GM12891 (cell line): ENCODE measurements around the gene LYPD6B.

ENCODE experiments used
- DNase-seq: peaks from one replicate; pipeline ENCODE4 v3.0.0; 2011; ENCODE audit warnings: low spot score; ENCODE audit not compliant: insufficient read length
- FAIRE-seq: peaks from 2 replicates; lab custom pipeline; 2011; peaks lifted over from hg19 to GRCh38; lab: Jason Lieb, UNC
- PAX5 ChIP-seq: IDR thresholded peaks from 2 replicates; pipeline ENCODE4 v1.6.1; 2011; ENCODE audit warnings: low read length, moderate library complexity, mild to moderate bottlenecking; ENCODE audit not compliant: insufficient read depth, severe bottlenecking
- POLR2A ChIP-seq: IDR thresholded peaks from 2 replicates; pipeline ENCODE4 v1.6.1; 2011; ENCODE audit warnings: low read depth, low read length, control low read depth
- POLR2AphosphoS5 ChIP-seq: IDR thresholded peaks from 2 replicates; pipeline ENCODE4 v1.6.1; 2011; ENCODE audit warnings: low read depth, low read length, control low read depth
- POU2F2 ChIP-seq: IDR thresholded peaks from 2 replicates; pipeline ENCODE4 v1.6.1; 2011; ENCODE audit warnings: low read depth, mild to moderate bottlenecking, control low read depth, low read length, moderate library complexity
- SPI1 ChIP-seq: IDR thresholded peaks from 2 replicates; pipeline ENCODE4 v1.6.1; 2011; ENCODE audit warnings: low read depth, low read length, control low read depth
- TAF1 ChIP-seq: IDR thresholded peaks from 2 replicates; pipeline ENCODE4 v1.6.1; 2011; ENCODE audit warnings: low read depth, low read length, control low read depth

The LYPD6B gene

GRCh38 chr2:149000158-149000938, 38.2 kb upstream of the LYPD6B start:
- FAIRE-seq, result no peak
- DNase-seq, result no peak
- TF ChIP-seq POLR2AphosphoS5, result no peak
- no peak for TF ChIP-seq POU2F2
- TF ChIP-seq TAF1, result no peak
- no peak for TF ChIP-seq POLR2A
- no peak for TF ChIP-seq PAX5
- TF ChIP-seq SPI1, result no peak

- TF ChIP-seq POLR2A (no peak), TAF1 (no peak)
- DNase-seq (no peak), FAIRE-seq (no peak)
Observed at GRCh38 chr2:149001496-149001895, 37.0 kb upstream of the LYPD6B start.

- TF ChIP-seq PAX5 (no peak), SPI1 (no peak), TAF1 (no peak), POLR2A (no peak), POLR2AphosphoS5 (no peak), POU2F2 (no peak)
- no peak for DNase-seq
- FAIRE-seq, result no peak
Observed at GRCh38 chr2:149002378-149002890, 36.1 kb upstream of the LYPD6B start.

GRCh38 chr2:149002891-149003740, 35.4 kb upstream of the LYPD6B start:
- TF ChIP-seq POLR2A (no peak), SPI1 (no peak), PAX5 (no peak), POU2F2 (no peak), POLR2AphosphoS5 (no peak), TAF1 (no peak)
- FAIRE-seq, result no peak
- DNase-seq, result no peak

- DNase-seq (no peak), FAIRE-seq (no peak)
- no peak for TF ChIP-seq POLR2AphosphoS5
- no peak for TF ChIP-seq POLR2A
- no peak for TF ChIP-seq POU2F2
- TF ChIP-seq SPI1, result no peak
- TF ChIP-seq PAX5, result no peak
Observed at GRCh38 chr2:149004836-149005235, 33.7 kb upstream of the LYPD6B start.

GRCh38 chr2:149005471-149006077, 32.9 kb upstream of the LYPD6B start:
- TF ChIP-seq POLR2A, result no peak
- TF ChIP-seq POU2F2, result no peak
- TF ChIP-seq PAX5, result no peak
- TF ChIP-seq POLR2AphosphoS5, result no peak
- DNase-seq, result no peak
- no peak for FAIRE-seq

GRCh38 chr2:149006883-149007543, 31.5 kb upstream of the LYPD6B start:
- DNase-seq, result no peak
- FAIRE-seq, result no peak

GRCh38 chr2:149008381-149008780, 30.1 kb upstream of the LYPD6B start:
- DNase-seq (no peak), FAIRE-seq (no peak)
- TF ChIP-seq POU2F2 (no peak), SPI1 (no peak), POLR2AphosphoS5 (no peak), POLR2A (no peak), PAX5 (no peak), TAF1 (no peak)

More at GRCh38 chr2:149006883-149007543, 31.5 kb upstream of the LYPD6B start:
- no peak for TF ChIP-seq POLR2A
- TF ChIP-seq POLR2AphosphoS5, result no peak
- no peak for TF ChIP-seq POU2F2
- no peak for TF ChIP-seq SPI1
- TF ChIP-seq PAX5, result no peak
- TF ChIP-seq TAF1, result no peak
